ENCODE data around the gene PDE10A.

Gene PDE10A

DNA sequence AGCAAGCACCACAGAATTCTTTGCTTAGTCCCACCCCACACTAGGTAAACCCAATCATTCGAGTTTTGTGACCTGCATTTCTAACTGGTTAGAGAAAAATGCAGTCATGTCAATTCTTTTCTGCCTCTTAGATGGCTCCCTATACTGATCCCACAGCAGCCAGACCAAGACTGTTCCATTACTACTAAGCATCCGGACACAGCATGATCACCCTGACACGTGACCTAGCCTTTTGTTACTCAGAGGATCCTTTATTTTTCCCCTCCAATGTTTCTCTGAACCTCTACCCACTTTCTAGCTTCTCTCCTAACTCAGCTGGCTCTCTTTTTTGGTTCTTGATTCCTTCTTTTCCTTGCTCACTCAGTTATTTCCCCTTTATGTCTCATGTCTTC is 87.9 kb downstream of the PDE10A start:
- Mint-ChIP-seq H3K4me3 (no peak overlapping the region), H3K9me3 (no peaks in the 10 kb centered on the region), H3K36me3 (ENCODE audit: low read depth) (no peaks in the 10 kb centered on the region), H3K4me1 (peaks cover 20% of the 10 kb centered on the region), H3K27ac (no peak overlapping the region), H3K27me3 (ENCODE audit: low read depth) (no peaks in the 10 kb centered on the region)
- TF ChIP-seq CTCF (IDR thresholded peaks at IDR 0.05; ENCODE audit: unreplicated experiment in 3 of 3), result no peak

- Mint-ChIP-seq H3K36me3 (ENCODE audit: low read depth) (no peaks in the 10 kb centered on the region), H3K4me3 (no peak overlapping the region), H3K27ac (peak overlapping the region in 2 of 3 experiments; percentile 78 to 81), H3K4me1 (peaks cover 20% of the 10 kb centered on the region), H3K27me3 (ENCODE audit: low read depth) (no peaks in the 10 kb centered on the region), H3K9me3 (no peaks in the 10 kb centered on the region)
- TF ChIP-seq CTCF (IDR thresholded peaks at IDR 0.05; ENCODE audit: unreplicated experiment in 3 of 3), result no peak
Observed at GRCh38 chr6:165574220-165575157, 88.6 kb downstream of the PDE10A start.

GRCh38 chr6:165573671-165574070 is 89.4 kb downstream of the PDE10A start:
- H3K27me3 Mint-ChIP-seq (ENCODE audit: low read depth), result no peaks in the 10 kb centered on the region
- H3K9me3 Mint-ChIP-seq, result no peaks in the 10 kb centered on the region
- no peaks in the 10 kb centered on the region for H3K36me3 Mint-ChIP-seq (ENCODE audit: low read depth)
- H3K4me3 Mint-ChIP-seq, result peak overlapping the region in 2 of 3 experiments; percentile 18 to 48
- TF ChIP-seq CTCF (IDR thresholded peaks at IDR 0.05; ENCODE audit: unreplicated experiment in 3 of 3), result no peak
- peak overlapping the region; percentile 69 to 81 (median 78) for H3K27ac Mint-ChIP-seq
- H3K4me1 Mint-ChIP-seq, result peaks cover 20% of the 10 kb centered on the region

DNA sequence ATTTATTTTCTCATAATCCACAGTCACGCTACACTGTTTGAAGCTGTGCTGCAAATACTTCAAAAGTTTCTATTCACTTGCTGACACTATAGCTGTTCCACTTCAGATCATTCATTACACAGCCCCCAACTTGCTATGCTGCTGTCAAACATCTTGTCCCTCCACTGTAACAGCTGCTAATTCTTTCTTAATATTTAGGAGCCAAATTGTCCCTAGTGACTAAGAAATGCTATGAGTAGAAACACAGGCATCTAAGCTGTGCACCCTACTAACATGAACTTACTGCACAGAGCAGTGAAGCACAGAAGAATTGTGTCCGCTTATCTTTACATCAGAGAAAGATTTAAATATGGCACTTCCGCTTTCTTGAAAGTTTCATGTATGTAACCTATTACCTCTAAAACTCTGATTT is 91.3 kb downstream of the PDE10A start:
- Mint-ChIP-seq H3K36me3 (ENCODE audit: low read depth) (peaks cover 5% of the 10 kb centered on the region), H3K27ac (peak overlapping the region; percentile 13 to 64 (median 29)), H3K4me1 (peaks cover 20% of the 10 kb centered on the region), H3K9me3 (no peaks in the 10 kb centered on the region), H3K27me3 (ENCODE audit: low read depth) (no peaks in the 10 kb centered on the region), H3K4me3 (no peak overlapping the region)
- TF ChIP-seq CTCF (IDR thresholded peaks at IDR 0.05; ENCODE audit: unreplicated experiment in 3 of 3), result no peak

DNA sequence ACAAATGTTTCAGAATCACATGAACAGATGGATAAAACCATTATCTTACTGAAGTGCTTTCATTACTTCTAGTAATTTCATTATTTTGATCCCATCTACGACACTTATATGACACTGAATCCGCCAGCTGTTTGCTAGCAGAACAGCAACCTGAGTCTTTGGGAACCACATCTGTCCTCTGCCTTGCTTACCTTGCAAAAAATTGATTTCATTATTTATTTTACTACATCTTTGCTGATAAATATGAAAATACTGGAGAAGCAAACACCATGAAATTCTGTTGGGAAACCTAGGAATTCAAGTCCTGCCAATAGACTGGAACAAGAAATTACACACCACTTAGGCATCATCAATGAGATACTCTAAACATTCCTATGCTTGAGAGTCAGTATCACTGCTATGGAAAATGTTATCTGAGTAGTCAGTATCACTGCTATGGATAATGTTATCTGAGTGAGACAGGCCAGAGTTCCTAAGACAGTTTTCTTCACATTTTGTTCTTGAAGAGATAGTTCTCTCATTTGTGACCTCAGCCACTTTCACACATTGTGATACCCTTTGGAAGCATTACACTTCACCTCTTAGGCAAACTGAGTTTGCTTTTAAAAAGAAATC is 91.9 kb downstream of the PDE10A start:
- Mint-ChIP-seq H3K9me3 (no peaks in the 10 kb centered on the region), H3K36me3 (ENCODE audit: low read depth) (peaks cover 7% of the 10 kb centered on the region), H3K27ac (peak overlapping the region; percentile 13 to 64 (median 29)), H3K4me3 (no peak overlapping the region), H3K27me3 (ENCODE audit: low read depth) (no peaks in the 10 kb centered on the region), H3K4me1 (peaks cover 20% of the 10 kb centered on the region)
- no peak for TF ChIP-seq CTCF (IDR thresholded peaks at IDR 0.05; ENCODE audit: unreplicated experiment in 3 of 3)
